HCT116 (cell line): ENCODE data around the gene S100A12.

Experiments
- EGR1 ChIP-seq: IDR thresholded peaks from 2 replicates; pipeline ENCODE4 v1.6.1; 2012; ENCODE audit warnings: low read depth
- EZH2 ChIP-seq: fragments of 200-600 bp; sonication (generic); IDR thresholded peaks from 2 replicates; pipeline ENCODE4 v1.6.1; 2017; ENCODE audit warnings: antibody characterized with exemption, mixed run types
- JUND ChIP-seq: IDR thresholded peaks from 2 replicates; pipeline ENCODE4 v1.6.1; 2012
- POLR2A ChIP-seq: IDR thresholded peaks from 2 replicates; pipeline ENCODE4 v1.7.0; 2011; ENCODE audit warnings: borderline replicate concordance; ENCODE audit not compliant: insufficient read depth, insufficient read length; ENCODE audit errors: extremely low read depth
- SP1 ChIP-seq: IDR thresholded peaks from 2 replicates; pipeline ENCODE4 v1.6.1; 2012; ENCODE audit warnings: low read depth
- YY1 ChIP-seq: IDR thresholded peaks from 2 replicates; pipeline ENCODE4 v1.6.1; 2011; ENCODE audit warnings: low read length, low read depth, moderate library complexity, mild to moderate bottlenecking; ENCODE audit not compliant: insufficient replicate concordance; ENCODE audit errors: extremely low read depth
- TF ChIP-seq, protein P1 (sequence below), 3 experiments: fragments of 200-600 bp in 1 of 3; sonication (generic) in 1 of 3; IDR thresholded peaks in 2 of 3; conservative IDR thresholded peaks in 1 of 3; 2 replicates each; pipeline ENCODE4 v1.5.1; 2012 to 2017; ENCODE audit warnings: low read depth in 2 of 3, low read length in 2 of 3, antibody characterized with exemption in 1 of 3, borderline replicate concordance in 1 of 3, control low read depth in 1 of 3, mild to moderate bottlenecking in 1 of 3, mixed read lengths in 1 of 3, mixed run types in 1 of 3, moderate library complexity in 1 of 3; ENCODE audit not compliant: insufficient read depth in 1 of 3
- TF ChIP-seq, protein P2 (sequence below): IDR thresholded peaks from 2 replicates; pipeline ENCODE4 v1.6.1; 2011; ENCODE audit warnings: mild to moderate bottlenecking, low read length, moderate library complexity; ENCODE audit not compliant: insufficient replicate concordance; ENCODE audit errors: extremely low read depth
- TF ChIP-seq, protein P3 (sequence below): IDR thresholded peaks from 2 replicates; pipeline ENCODE4 v1.6.1; 2012

DNA sequence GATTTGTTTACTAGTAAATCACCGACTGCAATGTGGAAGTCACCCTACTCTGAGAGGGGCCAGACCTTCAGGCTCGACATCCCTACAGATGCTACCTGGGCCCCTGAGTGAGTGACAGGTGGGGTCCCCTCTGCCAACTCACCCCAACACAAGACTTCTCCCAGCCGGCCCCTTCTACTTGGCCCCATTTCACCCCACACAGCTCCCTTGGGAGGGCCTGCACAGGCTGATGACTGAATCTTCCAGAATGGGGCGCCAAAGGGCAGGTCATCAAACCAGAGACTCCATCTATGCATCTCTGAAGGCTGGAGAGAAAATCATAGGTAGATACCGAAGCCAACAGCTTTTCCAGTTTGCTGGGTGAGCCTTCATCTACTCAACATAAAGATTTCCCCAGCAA is 24.8 kb upstream of the S100A12 start:
- TF ChIP-seq, protein P1, sequence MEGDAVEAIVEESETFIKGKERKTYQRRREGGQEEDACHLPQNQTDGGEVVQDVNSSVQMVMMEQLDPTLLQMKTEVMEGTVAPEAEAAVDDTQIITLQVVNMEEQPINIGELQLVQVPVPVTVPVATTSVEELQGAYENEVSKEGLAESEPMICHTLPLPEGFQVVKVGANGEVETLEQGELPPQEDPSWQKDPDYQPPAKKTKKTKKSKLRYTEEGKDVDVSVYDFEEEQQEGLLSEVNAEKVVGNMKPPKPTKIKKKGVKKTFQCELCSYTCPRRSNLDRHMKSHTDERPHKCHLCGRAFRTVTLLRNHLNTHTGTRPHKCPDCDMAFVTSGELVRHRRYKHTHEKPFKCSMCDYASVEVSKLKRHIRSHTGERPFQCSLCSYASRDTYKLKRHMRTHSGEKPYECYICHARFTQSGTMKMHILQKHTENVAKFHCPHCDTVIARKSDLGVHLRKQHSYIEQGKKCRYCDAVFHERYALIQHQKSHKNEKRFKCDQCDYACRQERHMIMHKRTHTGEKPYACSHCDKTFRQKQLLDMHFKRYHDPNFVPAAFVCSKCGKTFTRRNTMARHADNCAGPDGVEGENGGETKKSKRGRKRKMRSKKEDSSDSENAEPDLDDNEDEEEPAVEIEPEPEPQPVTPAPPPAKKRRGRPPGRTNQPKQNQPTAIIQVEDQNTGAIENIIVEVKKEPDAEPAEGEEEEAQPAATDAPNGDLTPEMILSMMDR (IDR thresholded peaks at IDR 0.05 in 2 of 3, conservative IDR thresholded peaks at IDR 0.05 in 1 of 3; ENCODE audit: borderline replicate concordance in 1 of 3, insufficient read depth in 1 of 3, low read depth in 2 of 3, low read length in 2 of 3) = 0 out of 6 replicates have a peak, but pooled peaks of 1 of the 3 experiments have one; percentile 13
- TF ChIP-seq POLR2A (no peak), EZH2 (no peak), YY1 (no peak), JUND (no peak), EGR1 (no peak), SP1 (no peak)
- TF ChIP-seq, protein P2, sequence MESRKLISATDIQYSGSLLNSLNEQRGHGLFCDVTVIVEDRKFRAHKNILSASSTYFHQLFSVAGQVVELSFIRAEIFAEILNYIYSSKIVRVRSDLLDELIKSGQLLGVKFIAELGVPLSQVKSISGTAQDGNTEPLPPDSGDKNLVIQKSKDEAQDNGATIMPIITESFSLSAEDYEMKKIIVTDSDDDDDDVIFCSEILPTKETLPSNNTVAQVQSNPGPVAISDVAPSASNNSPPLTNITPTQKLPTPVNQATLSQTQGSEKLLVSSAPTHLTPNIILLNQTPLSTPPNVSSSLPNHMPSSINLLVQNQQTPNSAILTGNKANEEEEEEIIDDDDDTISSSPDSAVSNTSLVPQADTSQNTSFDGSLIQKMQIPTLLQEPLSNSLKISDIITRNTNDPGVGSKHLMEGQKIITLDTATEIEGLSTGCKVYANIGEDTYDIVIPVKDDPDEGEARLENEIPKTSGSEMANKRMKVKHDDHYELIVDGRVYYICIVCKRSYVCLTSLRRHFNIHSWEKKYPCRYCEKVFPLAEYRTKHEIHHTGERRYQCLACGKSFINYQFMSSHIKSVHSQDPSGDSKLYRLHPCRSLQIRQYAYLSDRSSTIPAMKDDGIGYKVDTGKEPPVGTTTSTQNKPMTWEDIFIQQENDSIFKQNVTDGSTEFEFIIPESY = no peak
- TF ChIP-seq, protein P3, sequence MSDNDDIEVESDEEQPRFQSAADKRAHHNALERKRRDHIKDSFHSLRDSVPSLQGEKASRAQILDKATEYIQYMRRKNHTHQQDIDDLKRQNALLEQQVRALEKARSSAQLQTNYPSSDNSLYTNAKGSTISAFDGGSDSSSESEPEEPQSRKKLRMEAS = no peak
